NCI-H510A treated with DMSO at 0.1 percent for 48 hours (cell line): ENCODE data around the gene ADH7.
"Not testable (repeated sequence)": the region's sequence is repeated elsewhere in the genome, so short reads cannot be mapped to it uniquely, and the experiment has no call there.

ENCODE experiments used
- DNase-seq: peaks from one replicate; lab custom pipeline; 2025; lab: John Stamatoyannopoulos, UW

The ADH7 gene

GRCh38 chr4:99379571-99379970, 55.6 kb downstream of the ADH7 start:
- no peak for DNase-seq

- no peak for DNase-seq
These were observed 56.3 kb downstream of the ADH7 start for GRCh38 chr4:99378876-99379275.

- not testable (repeated sequence) for DNase-seq
These were observed 57.8 kb downstream of the ADH7 start for GRCh38 chr4:99377341-99377740.

- DNase-seq, result not testable (repeated sequence)
These were observed 62.7 kb downstream of the ADH7 start for GRCh38 chr4:99372464-99372863.

GRCh38 chr4:99367817-99368216, 67.3 kb downstream of the ADH7 start:
- not testable (repeated sequence) for DNase-seq

- no peak for DNase-seq
These were observed 68.7 kb downstream of the ADH7 start for GRCh38 chr4:99366491-99366890.

- no peak for DNase-seq
These were observed 72.4 kb downstream of the ADH7 start for GRCh38 chr4:99362768-99363167.
